Adrenal gland (tissue), 5 donors: Measurements from ENCODE around the gene FAM25A.
"Not testable (repeated sequence)": the region's sequence is repeated elsewhere in the genome, so short reads cannot be mapped to it uniquely, and the experiment has no call there.

Source experiments
- CTCF ChIP-seq, 6 experiments: fragments of 450-650 bp in 4 of 6; fragments of 200-600 bp in 2 of 6; sonication (generic) in 1 of 6; IDR thresholded peaks; 1 replicate in 5 of 6; 2 replicates in 1 of 6; pipeline versions ENCODE4 v1.5.1 to v1.8.0; 2016 to 2021; ENCODE audit warnings: antibody characterized with exemption in 6 of 6, mild to moderate bottlenecking in 2 of 6, moderate library complexity in 1 of 6
- POLR2A ChIP-seq, 2 donors: fragments of 450-650 bp; IDR thresholded peaks; one replicate each; pipeline ENCODE4 v1.6.1; 2017; ENCODE audit warnings: antibody characterized with exemption in 2 of 2, mild to moderate bottlenecking in 2 of 2, moderate library complexity in 1 of 2
- donor health status: DM: no; HTN: no; CAD: no.

GRCh38 chr10:86991362-86991761 lies 28.7 kb upstream of the FAM25A start:
- TF ChIP-seq CTCF, POLR2A (IDR thresholded peaks at IDR 0.05): not testable (repeated sequence)
